Trophoblast cell (in vitro differentiated cells and primary cell): ENCODE results near the gene THEMIS.
A peak's percentile ranks its signal among the peaks of the same experiment; 100 is the strongest.
"Not testable (repeated sequence)": the region's sequence is repeated elsewhere in the genome, so short reads cannot be mapped to it uniquely, and the experiment has no call there.

Source experiments
- DNase-seq, 2 donors: peaks; one replicate each; pipeline ENCODE4 v3.0.0-alpha.2; 2016
- H2AFZ ChIP-seq: 2 replicates; pipeline ENCODE4 v1.6.1; 2013; ENCODE audit warnings: low read length, moderate library complexity, mild to moderate bottlenecking; ENCODE audit not compliant: insufficient read depth, poor library complexity
- H2AK5ac ChIP-seq: 2 replicates; pipeline ENCODE4 v1.6.1; 2013; ENCODE audit warnings: mild to moderate bottlenecking, low read length
- H2BK120ac ChIP-seq: 2 replicates; pipeline ENCODE4 v1.6.1; 2013; ENCODE audit warnings: low read length, mild to moderate bottlenecking, moderate library complexity; ENCODE audit not compliant: insufficient read depth, poor library complexity
- H2BK12ac ChIP-seq: 2 replicates; pipeline ENCODE4 v1.6.1; 2013; ENCODE audit warnings: mild to moderate bottlenecking, low read length, moderate library complexity
- H2BK5ac ChIP-seq: 2 replicates; pipeline ENCODE4 v1.6.1; 2013; ENCODE audit warnings: low read length, low read depth, moderate library complexity, mild to moderate bottlenecking; ENCODE audit not compliant: poor library complexity
- H3K14ac ChIP-seq: 2 replicates; pipeline ENCODE4 v1.6.1; 2013; ENCODE audit warnings: mild to moderate bottlenecking, low read length
- H3K18ac ChIP-seq: 2 replicates; pipeline ENCODE4 v1.6.1; 2013; ENCODE audit warnings: mild to moderate bottlenecking, low read length
- H3K23ac ChIP-seq: 2 replicates; pipeline ENCODE4 v1.6.1; 2013; ENCODE audit warnings: low read length
- H3K27ac ChIP-seq: 2 replicates; pipeline ENCODE4 v1.5.1; 2013; ENCODE audit warnings: low read depth, mild to moderate bottlenecking, inconsistent platforms, low read length, moderate library complexity
- H3K27me3 ChIP-seq: 2 replicates; pipeline ENCODE4 v1.6.1; 2013; ENCODE audit warnings: inconsistent platforms, mild to moderate bottlenecking, low read length, moderate library complexity; ENCODE audit not compliant: insufficient read depth
- H3K36me3 ChIP-seq, 2 experiments: 1 replicate in 1 of 2; 2 replicates in 1 of 2; pipeline ENCODE4 v1.6.1; 2013; ENCODE audit warnings: low read length in 2 of 2, mild to moderate bottlenecking in 2 of 2, moderate library complexity in 1 of 2; ENCODE audit not compliant: insufficient read depth in 2 of 2, control insufficient read depth in 1 of 2
- H3K4ac ChIP-seq: 2 replicates; pipeline ENCODE4 v1.6.1; 2013; ENCODE audit warnings: low read depth, mild to moderate bottlenecking, low read length, moderate library complexity
- H3K4me1 ChIP-seq, 2 experiments: 1 replicate in 1 of 2; 2 replicates in 1 of 2; pipeline ENCODE4 v1.6.1; 2013; ENCODE audit warnings: low read length in 2 of 2, mild to moderate bottlenecking in 2 of 2, moderate library complexity in 1 of 2; ENCODE audit not compliant: insufficient read depth in 2 of 2, control insufficient read depth in 1 of 2
- H3K4me2 ChIP-seq: 2 replicates; pipeline ENCODE4 v1.6.1; 2013; ENCODE audit warnings: inconsistent platforms, mild to moderate bottlenecking, low read length, moderate library complexity
- H3K4me3 ChIP-seq: 2 replicates; pipeline ENCODE4 v1.5.1; 2013; ENCODE audit warnings: mild to moderate bottlenecking, low read depth, low read length, inconsistent platforms
- H3K79me1 ChIP-seq: one replicate; pipeline ENCODE4 v1.6.1; 2013; ENCODE audit warnings: low read length
- H3K79me2 ChIP-seq: 2 replicates; pipeline ENCODE4 v1.6.1; 2013; ENCODE audit warnings: low read length, mild to moderate bottlenecking; ENCODE audit not compliant: control insufficient read depth, insufficient read depth, poor library complexity
- H3K9ac ChIP-seq: 2 replicates; pipeline ENCODE4 v1.6.1; 2013; ENCODE audit warnings: mild to moderate bottlenecking, low read length
- H3K9me3 ChIP-seq: 2 replicates; pipeline ENCODE4 v1.6.1; 2013; ENCODE audit warnings: low read depth, mild to moderate bottlenecking, control low read depth, inconsistent platforms, low read length; ENCODE audit not compliant: insufficient read depth
- H4K12ac ChIP-seq: 2 replicates; pipeline ENCODE4 v1.6.1; 2013; ENCODE audit warnings: low read depth, mild to moderate bottlenecking, low read length, moderate library complexity
- H4K8ac ChIP-seq: 2 replicates; pipeline ENCODE4 v1.6.1; 2013; ENCODE audit warnings: low read depth, mild to moderate bottlenecking, low read length, moderate library complexity
- H4K91ac ChIP-seq: one replicate; pipeline ENCODE4 v1.6.1; 2013; ENCODE audit warnings: low read depth, mild to moderate bottlenecking, low read length, moderate library complexity
- WGBS: extraction: QIAGEN DNeasy Blood & Tissue Kit; methylation state at CpG from one replicate; pipeline ENCODE4 v1.1.7; 2013; ENCODE audit warnings: missing lambda C conversion rate; ENCODE audit not compliant: insufficient read length, insufficient coverage; ENCODE audit errors: extremely low coverage; 5-methylcytosine and 5-hydroxymethylcytosine counted together

THEMIS gene

GRCh38 chr6:127790571-127790970, 110.3 kb downstream of the THEMIS start:
- H3K23ac ChIP-seq = no peak overlapping the region
- no peak overlapping the region for H2BK5ac ChIP-seq
- H3K9me3 ChIP-seq = no peaks in the 10 kb centered on the region
- H3K36me3 ChIP-seq = no peaks in the 10 kb centered on the region
- H4K91ac ChIP-seq = no peak overlapping the region
- no CpG with 5 or more reads among the region's 5 CpGs for WGBS
- no peak overlapping the region for H2BK12ac ChIP-seq
- no peak overlapping the region for H2AFZ ChIP-seq
- H3K27me3 ChIP-seq = no peaks in the 10 kb centered on the region
- H3K18ac ChIP-seq = no peak overlapping the region
- H3K14ac ChIP-seq = no peak overlapping the region
- no peak overlapping the region for H2BK120ac ChIP-seq
- H3K79me2 ChIP-seq = no peaks in the 10 kb centered on the region
- H2AK5ac ChIP-seq = no peak overlapping the region
- H3K27ac ChIP-seq = no peak overlapping the region
- H4K12ac ChIP-seq = no peak overlapping the region
- DNase-seq = no peak
- H3K4me3 ChIP-seq = no peak overlapping the region
- no peak overlapping the region for H4K8ac ChIP-seq
- H3K4ac ChIP-seq = no peak overlapping the region
- H3K4me2 ChIP-seq = no peak overlapping the region
- no peak overlapping the region for H3K9ac ChIP-seq
- no peaks in the 10 kb centered on the region for H3K79me1 ChIP-seq
- H3K4me1 ChIP-seq = no peaks in the 10 kb centered on the region

DNA sequence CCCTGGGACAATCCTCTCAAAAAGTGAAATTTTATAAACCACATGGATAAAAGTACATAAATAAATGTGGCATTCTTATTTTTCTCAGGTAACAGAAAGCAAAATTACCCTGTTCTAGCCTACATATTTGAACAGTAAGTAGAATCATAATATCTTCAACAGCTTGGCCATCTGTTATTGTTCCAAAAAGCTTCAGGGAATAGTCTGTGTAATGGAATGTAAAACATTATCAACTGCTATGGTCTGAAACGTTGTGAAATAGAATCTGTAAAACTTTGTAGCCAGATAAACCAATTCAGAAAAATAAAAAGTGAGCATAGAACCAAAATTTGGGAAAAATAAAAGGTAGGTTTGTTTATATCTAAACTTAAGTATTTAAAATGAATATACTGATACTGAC, 114.7 kb downstream of the THEMIS start:
- H4K91ac ChIP-seq = no peak overlapping the region
- no peak overlapping the region for H3K9ac ChIP-seq
- WGBS = no CpG with 5 or more reads among the region's 1 CpG
- no peak overlapping the region for H2BK120ac ChIP-seq
- no peak overlapping the region for H3K18ac ChIP-seq
- no peaks in the 10 kb centered on the region for H3K4me1 ChIP-seq
- no peaks in the 10 kb centered on the region for H3K36me3 ChIP-seq
- no peak overlapping the region for H3K23ac ChIP-seq
- H4K12ac ChIP-seq = no peak overlapping the region
- H3K4me3 ChIP-seq = no peak overlapping the region
- H2BK5ac ChIP-seq = no peak overlapping the region
- H3K9me3 ChIP-seq = peaks cover 1% of the 10 kb centered on the region
- peak in 1 of 2 donors; percentile 18 for DNase-seq
- H4K8ac ChIP-seq = no peak overlapping the region
- no peak overlapping the region for H2AFZ ChIP-seq
- H2AK5ac ChIP-seq = no peak overlapping the region
- H3K4ac ChIP-seq = no peak overlapping the region
- H3K27ac ChIP-seq = no peak overlapping the region
- H3K79me1 ChIP-seq = no peaks in the 10 kb centered on the region
- H3K14ac ChIP-seq = no peak overlapping the region
- H3K27me3 ChIP-seq = no peaks in the 10 kb centered on the region
- no peak overlapping the region for H3K4me2 ChIP-seq
- H2BK12ac ChIP-seq = no peak overlapping the region
- no peaks in the 10 kb centered on the region for H3K79me2 ChIP-seq

GRCh38 chr6:127784468-127784867, 116.4 kb downstream of the THEMIS start:
- no peak overlapping the region for H3K27ac ChIP-seq
- no peaks in the 10 kb centered on the region for H3K27me3 ChIP-seq
- no peak overlapping the region for H3K4me3 ChIP-seq
- H3K79me2 ChIP-seq = no peaks in the 10 kb centered on the region
- no peak overlapping the region for H2AFZ ChIP-seq
- no CpG with 5 or more reads among the region's 1 CpG for WGBS
- H3K23ac ChIP-seq = no peak overlapping the region
- H3K14ac ChIP-seq = no peak overlapping the region
- no peak overlapping the region for H3K4ac ChIP-seq
- H3K36me3 ChIP-seq = no peaks in the 10 kb centered on the region
- no peak overlapping the region for H2BK12ac ChIP-seq
- H4K91ac ChIP-seq = no peak overlapping the region
- peaks cover 1% of the 10 kb centered on the region for H3K9me3 ChIP-seq
- DNase-seq = peak in 1 of 2 donors; percentile 29
- H3K18ac ChIP-seq = no peak overlapping the region
- no peak overlapping the region for H4K12ac ChIP-seq
- H3K9ac ChIP-seq = no peak overlapping the region
- H3K4me1 ChIP-seq = no peaks in the 10 kb centered on the region
- H3K4me2 ChIP-seq = no peak overlapping the region
- H2BK120ac ChIP-seq = no peak overlapping the region
- no peak overlapping the region for H4K8ac ChIP-seq
- H2BK5ac ChIP-seq = no peak overlapping the region
- no peak overlapping the region for H2AK5ac ChIP-seq
- no peaks in the 10 kb centered on the region for H3K79me1 ChIP-seq

DNA sequence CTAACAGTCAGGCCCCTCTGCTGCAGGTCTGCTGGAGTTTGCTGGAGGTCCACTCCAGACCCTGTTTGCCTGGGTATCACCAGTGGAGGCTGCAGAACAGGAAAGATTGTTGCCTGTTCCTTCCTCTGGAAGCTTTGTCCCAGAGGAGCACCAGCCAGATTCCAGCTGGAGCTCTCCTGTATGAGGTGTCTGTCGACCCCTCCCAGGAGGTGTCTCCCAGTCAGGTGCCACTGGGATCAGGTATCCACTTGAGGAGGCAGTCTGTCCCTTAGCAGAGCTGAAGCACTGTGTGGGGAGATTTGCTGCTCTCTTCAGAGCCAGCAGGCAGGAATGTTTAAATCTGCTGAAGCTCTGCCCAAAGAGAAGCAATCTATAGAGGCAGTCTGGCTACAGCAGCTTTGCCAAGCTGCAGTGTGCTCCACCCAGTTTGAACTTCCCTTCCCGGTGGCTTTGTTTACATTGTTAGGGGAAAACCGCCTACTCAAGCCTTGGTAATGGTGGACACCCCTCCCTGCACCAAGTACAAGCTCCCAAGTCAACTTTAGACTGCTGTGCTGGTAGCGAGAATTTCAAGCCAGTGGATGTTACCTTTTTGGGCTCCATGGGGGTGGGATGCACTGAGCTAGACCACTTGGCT, 119.1 kb downstream of the THEMIS start:
- not testable (repeated sequence) for DNase-seq, H4K12ac ChIP-seq, H3K4ac ChIP-seq, H3K23ac ChIP-seq, H3K18ac ChIP-seq, H3K79me1 ChIP-seq, H4K8ac ChIP-seq, H3K27ac ChIP-seq, H2AK5ac ChIP-seq, H2BK5ac ChIP-seq, H3K79me2 ChIP-seq, H3K36me3 ChIP-seq, H3K4me3 ChIP-seq, H3K14ac ChIP-seq, H3K9ac ChIP-seq, H2AFZ ChIP-seq, H3K9me3 ChIP-seq, H2BK12ac ChIP-seq, H4K91ac ChIP-seq, H3K27me3 ChIP-seq, H3K4me1 ChIP-seq, H3K4me2 ChIP-seq, H2BK120ac ChIP-seq
- WGBS = no CpG with 5 or more reads among the region's 4 CpGs
